Transverse colon (tissue), 4 donors: ENCODE results near the gene ADGRB3. TPM values are rescaled to one million over a fixed set of nuclear protein-coding genes. Genes with fewer than 3 reads are reported as not detected.

Source experiments
- DNase-seq: peaks from one replicate; pipeline ENCODE4 v3.0.0-alpha.2; 2019
- H3K27ac ChIP-seq, 4 donors: fragments of 200-600 bp; sonication (generic); 2 replicates each; pipeline ENCODE4 v1.5.1; 2016 to 2018; ENCODE audit warnings: inconsistent platforms in 4 of 4
- H3K27me3 ChIP-seq: fragments of 200-600 bp; sonication (generic); 2 replicates; pipeline ENCODE4 v1.5.1; 2017; ENCODE audit warnings: inconsistent platforms
- H3K36me3 ChIP-seq, 4 donors: fragments of 200-600 bp; sonication (generic); 2 replicates each; pipeline ENCODE4 v1.5.1; 2017 to 2019; ENCODE audit warnings: inconsistent platforms in 4 of 4
- H3K4me1 ChIP-seq, 4 donors: fragments of 200-600 bp; sonication (generic); 2 replicates each; pipeline ENCODE4 v1.5.1; 2017 to 2020; ENCODE audit warnings: inconsistent platforms in 4 of 4
- H3K4me3 ChIP-seq, 4 donors: fragments of 200-600 bp; sonication (generic); 1 replicate in 1 of 4; 2 replicates in 3 of 4; pipeline versions ENCODE4 v1.5.1 to v1.6.1; 2017 to 2019; ENCODE audit warnings: inconsistent platforms in 4 of 4
- H3K9me3 ChIP-seq, 2 donors: fragments of 200-600 bp; sonication (generic); 2 replicates each; pipeline ENCODE4 v1.5.1; 2017 to 2019; ENCODE audit warnings: inconsistent platforms in 2 of 2
- EP300 ChIP-seq: sonication (generic); formaldehyde crosslinking; IDR thresholded peaks from one replicate; pipeline ENCODE4 v1.6.1; 2017; ENCODE audit warnings: antibody characterized with exemption, low read depth
- POLR2A ChIP-seq: fragments of 450-650 bp; IDR thresholded peaks from one replicate; pipeline ENCODE4 v1.6.1; 2016; ENCODE audit warnings: antibody characterized with exemption, mild to moderate bottlenecking, moderate library complexity
- POLR2AphosphoS5 ChIP-seq, 3 donors: sonication (generic); formaldehyde crosslinking; IDR thresholded peaks; one replicate each; pipeline ENCODE4 v1.6.1; 2016; ENCODE audit warnings: antibody characterized with exemption in 3 of 3
- WGBS, 2 donors: methylation state at CpG; one replicate each; pipeline ENCODE4 v1.1.5; 2018; ENCODE audit warnings: low coverage in 1 of 2; 5-methylcytosine and 5-hydroxymethylcytosine counted together
- in situ Hi-C, 4 donors: fragments of 200-750 bp; cut with MboI; loops; one replicate each; pipeline versions ENCODE4 v1.15.0 to v1.15.1; 2017; ENCODE audit warnings: low sequenced_read_pairs in 3 of 4, low pct_ligation_motif_present in 1 of 4, low pct_unique_long_range_greater_than_20kb in 1 of 4
- intact Hi-C: fragments of 100-400 bp; cut with DNase I; formaldehyde crosslinking; loops from one replicate; pipeline ENCODE4 v1.15.1; 2023; ENCODE audit warnings: low total_unique reads
- total RNA-seq, 4 donors: library from RNA; depleted of rRNA; stranded (reverse); fragments of >200 nt; gene quantifications; one replicate each; pipeline ENCODE4 v1.1.0, GENCODE V29; 2016
- TF ChIP-seq, protein P1 (sequence below), 5 experiments: fragments of 200-600 bp in 3 of 5; fragments of 450-650 bp in 2 of 5; sonication (generic) in 3 of 5; IDR thresholded peaks; 1 replicate in 2 of 5; 2 replicates in 3 of 5; pipeline ENCODE4 v1.5.1; 2016 to 2017; ENCODE audit warnings: antibody characterized with exemption in 5 of 5, inconsistent platforms in 3 of 5, mild to moderate bottlenecking in 2 of 5, moderate library complexity in 1 of 5

ADGRB3 gene
- total RNA-seq, 4 donors from 2014 or later: 0.37 to 20.5 (median 2.2) TPM

DNA sequence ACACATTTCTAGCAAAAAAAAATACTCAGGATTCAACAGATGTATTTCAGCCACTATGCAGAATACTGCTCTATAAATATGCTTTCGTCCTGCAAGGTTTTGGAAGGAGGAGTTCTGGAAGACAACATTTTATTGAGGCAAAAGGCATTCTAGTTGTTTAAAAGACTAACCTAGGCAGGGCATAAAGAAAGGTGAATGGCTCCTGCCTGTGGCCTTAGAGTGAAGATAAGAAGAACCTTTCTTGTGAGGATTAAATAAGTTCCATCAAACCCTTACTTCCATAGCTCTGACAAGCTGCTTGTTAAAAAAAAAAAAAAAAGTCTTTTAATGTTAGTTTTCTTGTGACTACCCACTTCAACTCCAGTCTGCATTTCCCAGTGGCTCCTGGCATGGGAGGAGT is 139.8 kb downstream of the ADGRB3 start:
- Histone ChIP-seq H3K36me3 (no peaks in the 10 kb centered on the region), H3K4me3 (no peak overlapping the region), H3K27ac (no peak overlapping the region), H3K27me3 (no peaks in the 10 kb centered on the region), H3K9me3 (no peaks in the 10 kb centered on the region), H3K4me1 (no peaks in the 10 kb centered on the region)
- 36 to 39% methylated on average over 1 of the region's 1 CpG for WGBS, 2 donors
- TF ChIP-seq, protein P1, sequence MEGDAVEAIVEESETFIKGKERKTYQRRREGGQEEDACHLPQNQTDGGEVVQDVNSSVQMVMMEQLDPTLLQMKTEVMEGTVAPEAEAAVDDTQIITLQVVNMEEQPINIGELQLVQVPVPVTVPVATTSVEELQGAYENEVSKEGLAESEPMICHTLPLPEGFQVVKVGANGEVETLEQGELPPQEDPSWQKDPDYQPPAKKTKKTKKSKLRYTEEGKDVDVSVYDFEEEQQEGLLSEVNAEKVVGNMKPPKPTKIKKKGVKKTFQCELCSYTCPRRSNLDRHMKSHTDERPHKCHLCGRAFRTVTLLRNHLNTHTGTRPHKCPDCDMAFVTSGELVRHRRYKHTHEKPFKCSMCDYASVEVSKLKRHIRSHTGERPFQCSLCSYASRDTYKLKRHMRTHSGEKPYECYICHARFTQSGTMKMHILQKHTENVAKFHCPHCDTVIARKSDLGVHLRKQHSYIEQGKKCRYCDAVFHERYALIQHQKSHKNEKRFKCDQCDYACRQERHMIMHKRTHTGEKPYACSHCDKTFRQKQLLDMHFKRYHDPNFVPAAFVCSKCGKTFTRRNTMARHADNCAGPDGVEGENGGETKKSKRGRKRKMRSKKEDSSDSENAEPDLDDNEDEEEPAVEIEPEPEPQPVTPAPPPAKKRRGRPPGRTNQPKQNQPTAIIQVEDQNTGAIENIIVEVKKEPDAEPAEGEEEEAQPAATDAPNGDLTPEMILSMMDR (IDR thresholded peaks at IDR 0.05): no peak
- no peak for TF ChIP-seq POLR2AphosphoS5 (IDR thresholded peaks at IDR 0.05)
- no peak for DNase-seq
- intact Hi-C loops (no loop called here), in situ Hi-C loops (no loop called here)

DNA sequence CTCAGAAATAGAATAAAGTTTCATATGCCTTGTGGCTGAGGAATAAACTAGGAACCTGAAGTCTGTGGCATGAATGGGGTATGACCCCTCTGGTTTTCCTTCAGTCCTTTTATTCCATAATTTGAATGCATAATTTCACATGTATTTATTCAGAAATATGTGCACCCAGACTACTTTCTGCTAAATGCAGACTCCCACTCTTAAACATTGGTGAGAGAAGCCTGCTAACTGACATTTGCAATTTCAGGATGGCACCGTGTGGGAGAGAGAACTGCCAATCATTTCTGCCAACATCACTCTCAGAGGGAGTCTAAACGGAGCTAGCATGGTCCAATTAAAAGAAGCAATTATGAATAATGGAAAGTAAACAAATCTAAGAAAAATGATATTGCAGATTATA is 141.3 kb downstream of the ADGRB3 start:
- H3K9me3 ChIP-seq: no peaks in the 10 kb centered on the region
- H3K27ac ChIP-seq: no peak overlapping the region
- no peak overlapping the region for H3K4me3 ChIP-seq
- in situ Hi-C loops: no loop called here
- intact Hi-C loops: no loop called here
- WGBS, 2 donors: 54 to 58% methylated on average over 2 of the region's 2 CpGs
- no peaks in the 10 kb centered on the region for H3K36me3 ChIP-seq
- TF ChIP-seq POLR2AphosphoS5 (IDR thresholded peaks at IDR 0.05) (no peak), EP300 (no peak), POLR2A (no peak)
- TF ChIP-seq, protein P1 (IDR thresholded peaks at IDR 0.05): no peak
- H3K4me1 ChIP-seq: no peaks in the 10 kb centered on the region
- DNase-seq: no peak
- H3K27me3 ChIP-seq: no peaks in the 10 kb centered on the region

DNA sequence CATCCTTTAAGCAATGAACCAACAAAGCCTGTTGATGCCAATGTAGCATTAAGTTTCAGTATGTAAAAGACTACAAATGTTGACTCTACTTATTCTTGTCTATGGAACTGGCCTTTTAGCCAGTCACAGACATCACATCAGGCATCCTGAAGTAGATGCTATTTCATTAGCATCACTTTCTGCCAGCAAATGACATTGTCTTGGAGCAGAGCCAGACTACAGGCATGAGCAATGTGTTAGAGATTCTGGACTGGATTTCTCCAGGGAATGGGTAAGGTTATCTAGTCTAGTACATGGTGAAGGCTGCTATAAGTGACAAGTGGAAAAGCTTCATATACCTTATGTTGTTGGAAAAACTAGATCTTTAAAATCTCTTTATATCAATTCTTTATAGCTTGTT is 142.9 kb downstream of the ADGRB3 start:
- no peaks in the 10 kb centered on the region for H3K4me1 ChIP-seq
- no peaks in the 10 kb centered on the region for H3K9me3 ChIP-seq
- intact Hi-C loops (no loop called here), in situ Hi-C loops (no loop called here)
- no peak for DNase-seq
- no peaks in the 10 kb centered on the region for H3K36me3 ChIP-seq
- no peak overlapping the region for H3K27ac ChIP-seq
- TF ChIP-seq, protein P1 (IDR thresholded peaks at IDR 0.05): no peak
- TF ChIP-seq POLR2AphosphoS5 (IDR thresholded peaks at IDR 0.05) (no peak), POLR2A (no peak), EP300 (no peak)
- no peaks in the 10 kb centered on the region for H3K27me3 ChIP-seq
- H3K4me3 ChIP-seq: no peak overlapping the region

DNA sequence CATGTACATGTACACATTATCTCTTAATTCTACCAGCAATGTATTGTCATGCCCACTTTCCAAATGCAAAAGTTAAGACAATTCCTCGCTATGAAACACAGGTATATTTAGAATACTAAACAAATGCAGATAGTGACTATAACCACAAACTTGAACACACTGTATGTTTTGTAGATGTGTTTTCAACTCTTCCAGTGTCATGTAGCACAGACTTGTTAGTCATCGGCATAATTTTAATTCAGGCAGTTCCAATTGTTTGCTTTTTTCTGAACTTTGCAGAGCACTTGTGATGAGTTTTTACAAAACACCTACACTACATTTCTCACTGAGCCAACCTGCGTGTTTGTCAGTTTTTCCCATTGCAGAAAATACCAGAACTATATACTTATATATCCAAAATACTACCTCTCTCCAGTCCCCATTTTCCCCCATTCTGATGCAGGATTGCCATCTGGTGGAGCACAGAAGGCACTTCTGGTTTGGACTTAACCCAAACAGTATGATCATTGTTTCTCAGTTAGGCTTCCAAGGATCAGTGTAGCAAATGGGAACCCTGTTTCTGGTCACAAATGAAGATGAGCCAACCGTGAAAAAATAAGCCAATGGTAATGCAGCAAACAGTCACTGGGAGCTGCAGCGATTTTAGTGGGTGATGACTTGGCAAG is 143.4 kb downstream of the ADGRB3 start:
- Histone ChIP-seq H3K36me3 (no peaks in the 10 kb centered on the region), H3K4me1 (no peaks in the 10 kb centered on the region), H3K4me3 (no peak overlapping the region), H3K27me3 (no peaks in the 10 kb centered on the region), H3K9me3 (no peaks in the 10 kb centered on the region), H3K27ac (no peak overlapping the region)
- DNase-seq: no peak
- intact Hi-C loops: no loop called here
- TF ChIP-seq, protein P1 (IDR thresholded peaks at IDR 0.05): peak in 4 of 5 experiments; percentile 13 to 36 (median 25)
- TF ChIP-seq POLR2AphosphoS5 (IDR thresholded peaks at IDR 0.05): no peak
- 41 to 56% methylated on average over 5 of the region's 5 CpGs for WGBS, 2 donors
- in situ Hi-C loops: no loop called here
